IMR-90 (cell line): ENCODE results near the gene SDHD. TPM values are rescaled to one million over a fixed set of nuclear protein-coding genes. Genes with fewer than 3 reads are reported as not detected.

Source experiments
- ATAC-seq: fragments of 200-7000 bp; cut with Tn5 transposase; 2 replicates; pipeline ENCODE4 v1.9.1; 2020; ENCODE audit warnings: low read depth, mild to moderate bottlenecking, moderate library complexity
- BruUV-seq: library from RNA; stranded (reverse); fragments of 400-500 nt; replicated peaks from 2 replicates; lab custom pipeline; 2021; lab: Mats Ljungman, UMichigan
- CTCF ChIA-PET: fragments of 300-600 bp; formaldehyde crosslinking; extraction: SDS; loops from one replicate; lab custom pipeline; 2021; ENCODE audit warnings: antibody characterized with exemption; lab: Yijun Ruan, JAX
- POLR2A ChIA-PET: fragments of 300-600 bp; sonication (Branson Sonifier 250); formaldehyde crosslinking; loops from one replicate; lab custom pipeline; 2022; ENCODE audit warnings: antibody characterized with exemption; ENCODE audit not compliant: unreplicated experiment; lab: Charles Lee
- DNase-seq: peaks from one replicate; pipeline ENCODE4 v3.0.0; 2013
- H2AFZ ChIP-seq: replicated peaks from 2 replicates; pipeline ENCODE3; 2013; ENCODE audit warnings: low read length, mild to moderate bottlenecking; ENCODE audit not compliant: poor library complexity
- H2AK5ac ChIP-seq: 2 replicates; pipeline ENCODE4 v1.6.1; 2013; ENCODE audit warnings: low read depth, low read length, inconsistent platforms
- H2AK9ac ChIP-seq: replicated peaks from 2 replicates; pipeline ENCODE3; 2013; ENCODE audit warnings: mild to moderate bottlenecking, low read depth, low read length, moderate library complexity; ENCODE audit not compliant: poor library complexity
- H2BK120ac ChIP-seq: 2 replicates; pipeline ENCODE4 v1.6.1; 2013; ENCODE audit warnings: low read depth, low read length, inconsistent platforms
- H2BK15ac ChIP-seq: 3 replicates; pipeline ENCODE4 v1.6.1; 2013; ENCODE audit warnings: low read depth, low read length, inconsistent platforms
- H2BK20ac ChIP-seq: 2 replicates; pipeline ENCODE4 v1.6.1; 2013; ENCODE audit warnings: low read depth, mild to moderate bottlenecking, inconsistent platforms, low read length, moderate library complexity
- H2BK5ac ChIP-seq: 2 replicates; pipeline ENCODE4 v1.6.1; 2013; ENCODE audit warnings: mild to moderate bottlenecking, low read depth, low read length, inconsistent platforms; ENCODE audit not compliant: poor library complexity, severe bottlenecking
- H3K14ac ChIP-seq: replicated peaks from 2 replicates; pipeline ENCODE4 v1.6.1; 2013; ENCODE audit warnings: low read depth, low read length, inconsistent platforms
- H3K18ac ChIP-seq: 2 replicates; pipeline ENCODE4 v1.6.1; 2013; ENCODE audit warnings: low read depth, low read length, control low read depth
- H3K23ac ChIP-seq: 2 replicates; pipeline ENCODE4 v1.6.1; 2013; ENCODE audit warnings: low read depth, low read length, inconsistent platforms
- H3K27ac ChIP-seq: 2 replicates; pipeline ENCODE4 v1.5.1; 2013; ENCODE audit warnings: mild to moderate bottlenecking, control low read depth, low read length; ENCODE audit not compliant: insufficient read depth
- H3K27me3 ChIP-seq: 2 replicates; pipeline ENCODE4 v1.6.1; 2013; ENCODE audit warnings: low read length; ENCODE audit not compliant: control insufficient read depth, insufficient read depth
- H3K36me3 ChIP-seq: 2 replicates; pipeline ENCODE4 v1.6.1; 2013; ENCODE audit warnings: low read length, mixed read lengths; ENCODE audit not compliant: control insufficient read depth, insufficient read depth
- H3K4ac ChIP-seq: 2 replicates; pipeline ENCODE4 v1.6.1; 2013; ENCODE audit warnings: low read depth, low read length, inconsistent platforms
- H3K4me1 ChIP-seq: 2 replicates; pipeline ENCODE4 v1.6.1; 2013; ENCODE audit warnings: low read length, mixed read lengths; ENCODE audit not compliant: control insufficient read depth, insufficient read depth
- H3K4me2 ChIP-seq: 2 replicates; pipeline ENCODE4 v1.6.1; 2013; ENCODE audit warnings: low read depth, mild to moderate bottlenecking, control low read depth, low read length, moderate library complexity
- H3K4me3 ChIP-seq: 2 replicates; pipeline ENCODE4 v1.5.1; 2013; ENCODE audit warnings: low read depth, mild to moderate bottlenecking, control low read depth, low read length, moderate library complexity; ENCODE audit not compliant: insufficient read depth
- H3K56ac ChIP-seq: 2 replicates; pipeline ENCODE4 v1.6.1; 2013; ENCODE audit warnings: low read length, inconsistent platforms; ENCODE audit not compliant: insufficient read depth; ENCODE audit errors: extremely low read depth
- H3K79me1 ChIP-seq, 2 experiments: 2 replicates each; pipeline ENCODE4 v1.6.1; 2013; ENCODE audit warnings: low read length in 2 of 2, inconsistent platforms in 1 of 2, low read depth in 1 of 2
- H3K9ac ChIP-seq: 2 replicates; pipeline ENCODE4 v1.6.1; 2013; ENCODE audit warnings: low read depth, low read length, control low read depth
- H3K9me1 ChIP-seq: 2 replicates; pipeline ENCODE4 v1.6.1; 2013; ENCODE audit warnings: low read length, inconsistent platforms; ENCODE audit not compliant: insufficient read depth
- H3K9me3 ChIP-seq: 2 replicates; pipeline ENCODE4 v1.6.1; 2013; ENCODE audit warnings: low read length; ENCODE audit not compliant: control insufficient read depth, insufficient read depth
- H4K20me1 ChIP-seq: 2 replicates; pipeline ENCODE4 v1.6.1; 2013; ENCODE audit warnings: low read length, inconsistent platforms; ENCODE audit not compliant: insufficient read depth
- H4K5ac ChIP-seq: 2 replicates; pipeline ENCODE4 v1.6.1; 2013; ENCODE audit warnings: mild to moderate bottlenecking, low read depth, low read length, control low read depth
- H4K8ac ChIP-seq, 2 experiments: 2 replicates each; pipeline ENCODE4 v1.6.1; 2013; ENCODE audit warnings: low read depth in 2 of 2, low read length in 2 of 2, control low read depth in 1 of 2, inconsistent platforms in 1 of 2
- H4K91ac ChIP-seq: 2 replicates; pipeline ENCODE4 v1.6.1; 2013; ENCODE audit warnings: low read depth, low read length, inconsistent platforms; ENCODE audit not compliant: insufficient read depth
- BHLHE40 ChIP-seq: fragments of 150-350 bp; IDR thresholded peaks from 2 replicates; pipeline ENCODE4 v1.6.1; 2016; ENCODE audit warnings: mild to moderate bottlenecking, low read depth, low read length
- CEBPB ChIP-seq: IDR thresholded peaks from 2 replicates; pipeline ENCODE4 v1.6.1; 2012; ENCODE audit warnings: low read depth, low read length, improper control_type of control experiment
- CHD1 ChIP-seq: IDR thresholded peaks from 2 replicates; pipeline ENCODE4 v1.6.1; 2012; ENCODE audit warnings: low read depth, low read length, improper control_type of control experiment
- ELK1 ChIP-seq: fragments of 150-350 bp; IDR thresholded peaks from 2 replicates; pipeline ENCODE4 v1.6.1; 2016; ENCODE audit warnings: low read depth, mild to moderate bottlenecking, low read length, moderate library complexity, borderline replicate concordance
- FOS ChIP-seq: fragments of 150-350 bp; IDR thresholded peaks from 2 replicates; pipeline ENCODE4 v1.6.1; 2016; ENCODE audit warnings: low read depth, low read length
- MAFK ChIP-seq: IDR thresholded peaks from 2 replicates; pipeline ENCODE4 v1.6.1; 2012; ENCODE audit warnings: low read depth, low read length, improper control_type of control experiment
- MAZ ChIP-seq: IDR thresholded peaks from 2 replicates; pipeline ENCODE4 v1.6.1; 2012; ENCODE audit warnings: low read depth, mild to moderate bottlenecking, low read length, improper control_type of control experiment, moderate library complexity, borderline replicate concordance
- MXI1 ChIP-seq: IDR thresholded peaks from 2 replicates; pipeline ENCODE4 v1.6.1; 2012; ENCODE audit warnings: low read depth, mild to moderate bottlenecking, low read length, moderate library complexity, borderline replicate concordance
- NFE2L2 ChIP-seq: fragments of 150-350 bp; IDR thresholded peaks from 2 replicates; pipeline ENCODE4 v1.6.1; 2016; ENCODE audit warnings: low read depth, mild to moderate bottlenecking, low read length
- POLR2A ChIP-seq: IDR thresholded peaks from 2 replicates; pipeline ENCODE4 v1.6.1; 2012; ENCODE audit warnings: mild to moderate bottlenecking, low read depth, low read length
- RAD21 ChIP-seq: IDR thresholded peaks from 2 replicates; pipeline ENCODE4 v1.6.1; 2012; ENCODE audit warnings: low read length, improper control_type of control experiment
- RCOR1 ChIP-seq: IDR thresholded peaks from 2 replicates; pipeline ENCODE4 v1.6.1; 2012; ENCODE audit warnings: mild to moderate bottlenecking, low read length, improper control_type of control experiment; ENCODE audit not compliant: insufficient replicate concordance
- RFX5 ChIP-seq: IDR thresholded peaks from 2 replicates; pipeline ENCODE4 v1.8.0; 2012; ENCODE audit warnings: low read depth, mild to moderate bottlenecking, low read length, moderate library complexity
- SMC3 ChIP-seq: fragments of 150-350 bp; IDR thresholded peaks from 2 replicates; pipeline ENCODE4 v1.6.1; 2016; ENCODE audit warnings: low read depth, mild to moderate bottlenecking, antibody characterized with exemption, low read length, moderate library complexity
- WGBS, 2 experiments: methylation state at CpG; one replicate each; pipeline versions ENCODE4 v1.1.5 to v1.1.7; 2013; ENCODE audit warnings: missing lambda C conversion rate in 2 of 2; ENCODE audit not compliant: insufficient read length in 1 of 2; ENCODE audit errors: extremely low coverage in 2 of 2; 5-methylcytosine and 5-hydroxymethylcytosine counted together
- dilution Hi-C: fragments of 300-500 bp; cut with HindIII; formaldehyde crosslinking; loops from one replicate; pipeline ENCODE4 v1.14.3; 2018; ENCODE audit warnings: low sequenced_read_pairs; ENCODE audit not compliant: unreplicated experiment
- in situ Hi-C: fragments of 300-500 bp; cut with MboI; formaldehyde crosslinking; loops from 3 replicates; pipeline ENCODE4 v1.14.3; 2019; ENCODE audit warnings: low sequenced_read_pairs, inconsistent platforms, mixed read lengths
- intact Hi-C: fragments of 100-400 bp; cut with micrococcal nuclease; formaldehyde crosslinking; loops from 2 replicates; pipeline ENCODE4 v1.10.0; 2022
- polyA plus RNA-seq, 3 experiments: library from polyadenylated mRNA; depleted of rRNA; stranded (reverse); fragments of >200 nt; gene quantifications; 2 replicates each; pipeline ENCODE4 v1.2.3, GENCODE V29; 2012; ENCODE audit warnings: low replicate concordance in 1 of 3
- total RNA-seq: library from RNA; depleted of rRNA; stranded (reverse); fragments of >200 nt; gene quantifications from 2 replicates; pipeline ENCODE4 v1.2.3, GENCODE V29; 2012
- TF ChIP-seq, protein P1 (sequence below): conservative IDR thresholded peaks from 2 replicates; pipeline ENCODE4 v1.5.1; 2012; ENCODE audit warnings: mild to moderate bottlenecking, low read depth, low read length, improper control_type of control experiment
- TF ChIP-seq, protein P2 (sequence below): fragments of 150-350 bp; IDR thresholded peaks from 2 replicates; pipeline ENCODE4 v1.6.1; 2017; ENCODE audit warnings: mild to moderate bottlenecking, antibody characterized with exemption, low read length, low read depth

Gene SDHD
- total and polyA plus RNA-seq, 2 of the 4 experiments (the other 2 are of a cell fraction): 83.2 to 166 TPM

GRCh38 chr11:112049777-112050176, 36.9 kb upstream of the SDHD start:
- 50% methylated on average over 2 of the region's 2 CpGs; no CpG with 5 or more reads in 1 of the 2 experiments for WGBS, 2 experiments
- intact Hi-C loops: no loop called here

More at GRCh38 chr11:112049777-112050176, 36.9 kb upstream of the SDHD start:
- Histone ChIP-seq H3K27ac (no peak overlapping the region), H2BK15ac (no peak overlapping the region), H3K18ac (no peak overlapping the region), H4K20me1 (peaks cover 3% of the 10 kb centered on the region; the same call in 1 of the 2 replicates), H3K4me2 (no peak overlapping the region), H3K4me3 (no peak overlapping the region), H3K4ac (no peak overlapping the region), H2AK9ac (no peak overlapping the region), H2AFZ (no peak overlapping the region), H3K36me3 (peaks cover 22% of the 10 kb centered on the region), H2BK5ac (no peak overlapping the region), H2AK5ac (no peak overlapping the region), H2BK120ac (no peak overlapping the region), H4K91ac (no peak overlapping the region), H3K27me3 (no peaks in the 10 kb centered on the region), H3K23ac (no peak overlapping the region), H3K79me1 (peaks cover 0 to 10% of the 10 kb centered on the region in 2 experiments; a peak in 2 of 4 replicates), H3K14ac (no peak overlapping the region), H3K56ac (no peak overlapping the region), H4K8ac (no peak overlapping the region), H2BK20ac (no peak overlapping the region), H3K9ac (no peak overlapping the region), H3K9me3 (no peaks in the 10 kb centered on the region), H3K9me1 (0 out of 2 replicates have a peak, but pooled peaks cover 3% of the 10 kb centered on the region), H3K4me1 (peaks cover 5% of the 10 kb centered on the region; the same call in 1 of the 2 replicates), H4K5ac (no peak overlapping the region)
- TF ChIP-seq MXI1 (no peak), POLR2A (no peak), MAZ (no peak), BHLHE40 (no peak), SMC3 (no peak), MAFK (no peak), FOS (no peak), RFX5 (no peak), CHD1 (no peak), ELK1 (no peak), NFE2L2 (no peak), RCOR1 (no peak), CEBPB (no peak), RAD21 (no peak)
- TF ChIP-seq, protein P1, sequence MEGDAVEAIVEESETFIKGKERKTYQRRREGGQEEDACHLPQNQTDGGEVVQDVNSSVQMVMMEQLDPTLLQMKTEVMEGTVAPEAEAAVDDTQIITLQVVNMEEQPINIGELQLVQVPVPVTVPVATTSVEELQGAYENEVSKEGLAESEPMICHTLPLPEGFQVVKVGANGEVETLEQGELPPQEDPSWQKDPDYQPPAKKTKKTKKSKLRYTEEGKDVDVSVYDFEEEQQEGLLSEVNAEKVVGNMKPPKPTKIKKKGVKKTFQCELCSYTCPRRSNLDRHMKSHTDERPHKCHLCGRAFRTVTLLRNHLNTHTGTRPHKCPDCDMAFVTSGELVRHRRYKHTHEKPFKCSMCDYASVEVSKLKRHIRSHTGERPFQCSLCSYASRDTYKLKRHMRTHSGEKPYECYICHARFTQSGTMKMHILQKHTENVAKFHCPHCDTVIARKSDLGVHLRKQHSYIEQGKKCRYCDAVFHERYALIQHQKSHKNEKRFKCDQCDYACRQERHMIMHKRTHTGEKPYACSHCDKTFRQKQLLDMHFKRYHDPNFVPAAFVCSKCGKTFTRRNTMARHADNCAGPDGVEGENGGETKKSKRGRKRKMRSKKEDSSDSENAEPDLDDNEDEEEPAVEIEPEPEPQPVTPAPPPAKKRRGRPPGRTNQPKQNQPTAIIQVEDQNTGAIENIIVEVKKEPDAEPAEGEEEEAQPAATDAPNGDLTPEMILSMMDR: no peak
- TF ChIP-seq, protein P2, sequence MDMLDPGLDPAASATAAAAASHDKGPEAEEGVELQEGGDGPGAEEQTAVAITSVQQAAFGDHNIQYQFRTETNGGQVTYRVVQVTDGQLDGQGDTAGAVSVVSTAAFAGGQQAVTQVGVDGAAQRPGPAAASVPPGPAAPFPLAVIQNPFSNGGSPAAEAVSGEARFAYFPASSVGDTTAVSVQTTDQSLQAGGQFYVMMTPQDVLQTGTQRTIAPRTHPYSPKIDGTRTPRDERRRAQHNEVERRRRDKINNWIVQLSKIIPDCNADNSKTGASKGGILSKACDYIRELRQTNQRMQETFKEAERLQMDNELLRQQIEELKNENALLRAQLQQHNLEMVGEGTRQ: no peak
- in situ Hi-C loops (no loop called here), dilution Hi-C loops (no loop called here)
- ChIA-PET POLR2A (no interaction called here), CTCF (no interaction called here)
- BruUV-seq: no TSS peak
- no peak for ATAC-seq
- no peak for DNase-seq
